ENCODE results near the gene KCNJ10.

DNA sequence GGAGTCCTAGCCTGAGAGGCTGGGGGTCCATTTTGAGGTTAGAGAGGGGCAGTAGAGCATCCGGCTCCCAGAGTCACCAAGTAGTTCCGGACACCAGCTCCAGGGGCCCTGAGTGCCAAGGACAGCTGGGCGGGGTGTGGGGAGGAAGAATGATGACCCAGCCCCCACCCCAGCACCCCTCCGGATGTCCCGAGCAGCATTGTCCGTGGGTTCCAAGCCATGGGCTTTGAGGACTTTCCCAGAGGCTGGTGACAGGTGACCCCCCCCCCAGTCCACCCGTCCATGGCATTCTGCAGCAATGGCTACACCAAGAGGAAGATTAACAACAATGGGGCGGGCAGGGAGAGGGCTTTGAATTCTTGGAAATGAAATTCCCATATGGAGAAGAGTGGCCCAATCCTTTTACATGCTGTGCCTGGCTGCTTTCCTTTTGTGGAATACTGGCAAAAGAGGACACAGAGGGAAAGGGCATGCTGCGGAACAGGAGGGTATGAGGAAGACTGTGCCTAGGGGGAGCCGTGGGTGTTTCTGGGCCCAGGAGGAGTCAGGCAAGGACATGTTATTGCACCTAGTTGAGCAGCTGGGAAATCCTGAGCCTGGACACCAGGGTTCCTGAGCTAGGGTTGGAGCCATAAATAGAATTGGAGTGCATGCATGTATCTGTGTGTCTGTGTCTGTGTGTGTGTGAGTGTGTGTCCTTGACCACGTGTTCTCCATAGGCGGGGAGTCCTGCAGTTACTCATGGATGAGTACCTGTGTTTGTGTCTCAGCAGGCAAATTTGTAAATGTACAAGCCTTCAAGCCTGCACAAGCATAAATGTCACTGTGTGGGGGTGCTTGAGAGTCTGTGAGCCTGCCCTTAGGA lies 46.6 kb upstream of the KCNJ10 start:
- TF ChIP-seq ISL1 (CRISPR knock-in tag; IDR thresholded peaks at IDR 0.05) (no peak), BACH2 (CRISPR knock-in tag; IDR thresholded peaks at IDR 0.05; ENCODE audit: borderline replicate concordance) (no peak), ZFP30 (CRISPR knock-in tag; IDR thresholded peaks at IDR 0.05) (no peak), ZNF8 (CRISPR knock-in tag; IDR thresholded peaks at IDR 0.05) (no peak), ARNTL (CRISPR knock-in tag; IDR thresholded peaks at IDR 0.05; ENCODE audit: borderline replicate concordance, low read depth) (no peak)
- TF ChIP-seq, protein P1, sequence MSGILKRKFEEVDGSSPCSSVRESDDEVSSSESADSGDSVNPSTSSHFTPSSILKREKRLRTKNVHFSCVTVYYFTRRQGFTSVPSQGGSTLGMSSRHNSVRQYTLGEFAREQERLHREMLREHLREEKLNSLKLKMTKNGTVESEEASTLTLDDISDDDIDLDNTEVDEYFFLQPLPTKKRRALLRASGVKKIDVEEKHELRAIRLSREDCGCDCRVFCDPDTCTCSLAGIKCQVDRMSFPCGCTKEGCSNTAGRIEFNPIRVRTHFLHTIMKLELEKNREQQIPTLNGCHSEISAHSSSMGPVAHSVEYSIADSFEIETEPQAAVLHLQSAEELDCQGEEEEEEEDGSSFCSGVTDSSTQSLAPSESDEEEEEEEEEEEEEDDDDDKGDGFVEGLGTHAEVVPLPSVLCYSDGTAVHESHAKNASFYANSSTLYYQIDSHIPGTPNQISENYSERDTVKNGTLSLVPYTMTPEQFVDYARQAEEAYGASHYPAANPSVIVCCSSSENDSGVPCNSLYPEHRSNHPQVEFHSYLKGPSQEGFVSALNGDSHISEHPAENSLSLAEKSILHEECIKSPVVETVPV (CRISPR knock-in tag; IDR thresholded peaks at IDR 0.05) = no peak
- TF ChIP-seq, protein P2, sequence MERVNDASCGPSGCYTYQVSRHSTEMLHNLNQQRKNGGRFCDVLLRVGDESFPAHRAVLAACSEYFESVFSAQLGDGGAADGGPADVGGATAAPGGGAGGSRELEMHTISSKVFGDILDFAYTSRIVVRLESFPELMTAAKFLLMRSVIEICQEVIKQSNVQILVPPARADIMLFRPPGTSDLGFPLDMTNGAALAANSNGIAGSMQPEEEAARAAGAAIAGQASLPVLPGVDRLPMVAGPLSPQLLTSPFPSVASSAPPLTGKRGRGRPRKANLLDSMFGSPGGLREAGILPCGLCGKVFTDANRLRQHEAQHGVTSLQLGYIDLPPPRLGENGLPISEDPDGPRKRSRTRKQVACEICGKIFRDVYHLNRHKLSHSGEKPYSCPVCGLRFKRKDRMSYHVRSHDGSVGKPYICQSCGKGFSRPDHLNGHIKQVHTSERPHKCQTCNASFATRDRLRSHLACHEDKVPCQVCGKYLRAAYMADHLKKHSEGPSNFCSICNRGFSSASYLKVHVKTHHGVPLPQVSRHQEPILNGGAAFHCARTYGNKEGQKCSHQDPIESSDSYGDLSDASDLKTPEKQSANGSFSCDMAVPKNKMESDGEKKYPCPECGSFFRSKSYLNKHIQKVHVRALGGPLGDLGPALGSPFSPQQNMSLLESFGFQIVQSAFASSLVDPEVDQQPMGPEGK (CRISPR knock-in tag; IDR thresholded peaks at IDR 0.05; ENCODE audit: borderline replicate concordance) = no peak
